ENCODE measurements around the gene CADPS2.

Gene CADPS2

DNA sequence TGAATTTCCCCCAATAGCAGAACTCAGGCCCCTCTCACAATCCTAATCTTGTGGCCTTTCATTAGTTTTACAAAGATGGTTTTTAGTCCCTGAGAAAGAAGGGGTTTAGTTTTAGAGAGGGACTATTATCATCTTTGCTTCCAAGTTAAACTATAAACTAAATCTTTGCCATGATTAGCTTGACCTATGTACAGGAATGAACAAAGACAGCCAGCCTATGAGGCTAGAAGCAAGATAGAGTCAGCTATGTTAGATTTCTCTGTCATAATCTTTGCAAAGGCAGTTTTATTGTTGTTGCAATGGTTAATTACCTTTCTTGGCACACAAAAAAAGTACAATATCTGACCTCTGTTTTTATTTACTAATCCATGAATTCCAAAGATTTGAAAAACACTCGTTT lies 206.4 kb downstream of the CADPS2 start:
- TF ChIP-seq, protein P1, sequence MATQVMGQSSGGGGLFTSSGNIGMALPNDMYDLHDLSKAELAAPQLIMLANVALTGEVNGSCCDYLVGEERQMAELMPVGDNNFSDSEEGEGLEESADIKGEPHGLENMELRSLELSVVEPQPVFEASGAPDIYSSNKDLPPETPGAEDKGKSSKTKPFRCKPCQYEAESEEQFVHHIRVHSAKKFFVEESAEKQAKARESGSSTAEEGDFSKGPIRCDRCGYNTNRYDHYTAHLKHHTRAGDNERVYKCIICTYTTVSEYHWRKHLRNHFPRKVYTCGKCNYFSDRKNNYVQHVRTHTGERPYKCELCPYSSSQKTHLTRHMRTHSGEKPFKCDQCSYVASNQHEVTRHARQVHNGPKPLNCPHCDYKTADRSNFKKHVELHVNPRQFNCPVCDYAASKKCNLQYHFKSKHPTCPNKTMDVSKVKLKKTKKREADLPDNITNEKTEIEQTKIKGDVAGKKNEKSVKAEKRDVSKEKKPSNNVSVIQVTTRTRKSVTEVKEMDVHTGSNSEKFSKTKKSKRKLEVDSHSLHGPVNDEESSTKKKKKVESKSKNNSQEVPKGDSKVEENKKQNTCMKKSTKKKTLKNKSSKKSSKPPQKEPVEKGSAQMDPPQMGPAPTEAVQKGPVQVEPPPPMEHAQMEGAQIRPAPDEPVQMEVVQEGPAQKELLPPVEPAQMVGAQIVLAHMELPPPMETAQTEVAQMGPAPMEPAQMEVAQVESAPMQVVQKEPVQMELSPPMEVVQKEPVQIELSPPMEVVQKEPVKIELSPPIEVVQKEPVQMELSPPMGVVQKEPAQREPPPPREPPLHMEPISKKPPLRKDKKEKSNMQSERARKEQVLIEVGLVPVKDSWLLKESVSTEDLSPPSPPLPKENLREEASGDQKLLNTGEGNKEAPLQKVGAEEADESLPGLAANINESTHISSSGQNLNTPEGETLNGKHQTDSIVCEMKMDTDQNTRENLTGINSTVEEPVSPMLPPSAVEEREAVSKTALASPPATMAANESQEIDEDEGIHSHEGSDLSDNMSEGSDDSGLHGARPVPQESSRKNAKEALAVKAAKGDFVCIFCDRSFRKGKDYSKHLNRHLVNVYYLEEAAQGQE (IDR thresholded peaks at IDR 0.05; ENCODE audit: insufficient read depth in 1 of 2, low read depth in 2 of 2, low read length in 2 of 2), result no peak
- TF ChIP-seq SIN3A (IDR thresholded peaks at IDR 0.05; ENCODE audit: borderline replicate concordance, insufficient read depth, low read length) (no peak), POLR2AphosphoS5 (IDR thresholded peaks at IDR 0.05; ENCODE audit: low read depth, low read length) (no peak), TAF1 (IDR thresholded peaks at IDR 0.05; ENCODE audit: borderline replicate concordance, insufficient read depth, low read length) (no peak), FOXP2 (optimal IDR thresholded peaks at IDR 0.05; ENCODE audit: borderline replicate concordance, extremely low read depth, extremely low read length, insufficient read depth) (no peak)

DNA sequence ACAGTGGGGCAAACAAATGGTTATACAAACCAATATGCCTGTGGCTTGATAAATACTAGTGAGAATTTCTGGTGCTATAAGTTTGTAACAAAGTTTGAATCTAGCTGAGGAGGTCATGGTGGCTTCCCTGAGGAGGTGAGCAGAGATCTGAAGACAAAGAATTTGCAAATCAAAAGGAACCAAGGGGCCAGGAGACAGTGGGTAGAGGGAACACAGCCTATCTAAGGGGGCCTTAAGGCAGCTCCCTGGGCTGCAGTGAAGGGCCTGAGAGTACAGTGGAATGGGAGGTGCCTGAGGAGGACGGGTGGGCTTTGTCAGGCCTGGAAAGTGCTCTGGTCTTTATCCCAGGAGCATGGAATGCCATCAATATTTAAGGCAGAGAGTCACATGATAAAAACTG lies 209.1 kb downstream of the CADPS2 start:
- TF ChIP-seq SIN3A (IDR thresholded peaks at IDR 0.05; ENCODE audit: borderline replicate concordance, insufficient read depth, low read length) (no peak), FOXP2 (optimal IDR thresholded peaks at IDR 0.05; ENCODE audit: borderline replicate concordance, extremely low read depth, extremely low read length, insufficient read depth) (no peak), POLR2AphosphoS5 (IDR thresholded peaks at IDR 0.05; ENCODE audit: low read depth, low read length) (no peak), TAF1 (IDR thresholded peaks at IDR 0.05; ENCODE audit: borderline replicate concordance, insufficient read depth, low read length) (no peak)
- TF ChIP-seq, protein P1 (IDR thresholded peaks at IDR 0.05; ENCODE audit: insufficient read depth in 1 of 2, low read depth in 2 of 2, low read length in 2 of 2), result no peak

DNA sequence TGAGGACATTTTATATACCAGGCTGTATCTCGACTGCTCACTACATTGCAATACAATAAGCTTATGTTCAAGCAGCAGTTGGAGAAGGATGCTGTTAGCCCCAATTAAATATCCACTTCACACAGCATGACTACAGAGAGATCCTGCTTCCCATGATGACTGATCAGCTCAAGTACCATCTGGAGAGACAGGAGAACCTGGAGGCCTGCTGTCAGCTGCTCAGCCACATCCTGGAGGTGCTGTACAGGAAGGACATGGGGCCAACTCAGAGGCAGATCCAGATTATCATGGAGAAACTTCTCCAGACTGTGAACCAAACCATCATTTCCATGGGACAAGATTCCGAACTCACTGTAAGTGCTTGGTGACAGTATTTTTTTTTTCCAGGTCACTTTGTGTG lies 209.8 kb downstream of the CADPS2 start:
- no peak for TF ChIP-seq POLR2AphosphoS5 (IDR thresholded peaks at IDR 0.05; ENCODE audit: low read depth, low read length)
- TF ChIP-seq, protein P1 (IDR thresholded peaks at IDR 0.05; ENCODE audit: insufficient read depth in 1 of 2, low read depth in 2 of 2, low read length in 2 of 2), result no peak
- no peak for TF ChIP-seq SIN3A (IDR thresholded peaks at IDR 0.05; ENCODE audit: borderline replicate concordance, insufficient read depth, low read length)
- TF ChIP-seq TAF1 (IDR thresholded peaks at IDR 0.05; ENCODE audit: borderline replicate concordance, insufficient read depth, low read length), result no peak
- no peak for TF ChIP-seq FOXP2 (optimal IDR thresholded peaks at IDR 0.05; ENCODE audit: borderline replicate concordance, extremely low read depth, extremely low read length, insufficient read depth)

DNA sequence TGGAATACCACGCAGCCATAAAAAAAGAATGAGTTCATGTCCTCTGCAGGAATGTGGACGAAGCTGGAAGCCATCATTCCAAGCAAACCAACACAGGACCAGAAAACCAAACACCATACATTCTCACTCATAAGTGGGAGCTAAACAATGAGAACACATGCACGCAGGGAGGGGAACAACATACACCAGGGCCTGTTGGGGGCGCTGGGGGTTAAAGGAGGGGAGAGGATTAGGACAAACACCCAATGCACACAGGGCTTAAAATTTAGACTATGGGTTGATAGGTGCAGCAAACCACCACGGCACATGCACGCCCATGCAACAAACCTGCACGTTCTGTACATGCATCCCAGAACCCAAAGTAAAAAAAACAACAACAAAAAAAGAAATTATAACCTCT lies 210.6 kb downstream of the CADPS2 start:
- no peak for TF ChIP-seq TAF1 (IDR thresholded peaks at IDR 0.05; ENCODE audit: borderline replicate concordance, insufficient read depth, low read length)
- TF ChIP-seq FOXP2 (optimal IDR thresholded peaks at IDR 0.05; ENCODE audit: borderline replicate concordance, extremely low read depth, extremely low read length, insufficient read depth), result no peak

DNA sequence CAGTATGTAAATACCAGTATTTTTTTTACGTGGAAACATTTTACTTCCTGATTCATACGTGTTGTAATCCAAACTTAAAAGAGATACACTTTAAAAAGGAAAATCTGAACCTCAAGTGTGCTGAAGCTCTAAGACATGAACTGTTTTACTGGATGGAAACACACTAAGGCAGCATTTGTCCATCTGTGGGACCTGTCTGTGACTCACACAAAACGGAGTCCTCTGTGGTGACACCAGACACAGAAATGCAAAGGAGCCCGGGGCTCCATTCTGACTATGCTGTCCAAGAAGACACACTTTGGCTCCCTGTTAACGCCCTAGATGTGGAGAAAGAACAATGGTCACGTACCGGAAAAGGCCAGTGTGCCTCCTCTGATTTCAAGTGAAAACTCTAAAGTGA lies 211.2 kb downstream of the CADPS2 start:
- TF ChIP-seq, protein P1 (IDR thresholded peaks at IDR 0.05; ENCODE audit: insufficient read depth in 1 of 2, low read depth in 2 of 2, low read length in 2 of 2), result no peak

All from PFSK-1 (cell line).